Stimulated activated CD8-positive, alpha-beta memory T cell treated with anti-CD3 and anti-CD28 coated beads, Interleukin-7, amount 100 ng/mL, for 1 hour (primary cell): ENCODE data around the gene HNRNPAB.
"Not testable (repeated sequence)": the region's sequence is repeated elsewhere in the genome, so short reads cannot be mapped to it uniquely, and the experiment has no call there.

Experiments
- DNase-seq, 2 donors: peaks; one replicate each; pipeline ENCODE4 v3.0.0-alpha.2; 2020; ENCODE audit warnings: low read depth in 2 of 2

HNRNPAB gene

DNA sequence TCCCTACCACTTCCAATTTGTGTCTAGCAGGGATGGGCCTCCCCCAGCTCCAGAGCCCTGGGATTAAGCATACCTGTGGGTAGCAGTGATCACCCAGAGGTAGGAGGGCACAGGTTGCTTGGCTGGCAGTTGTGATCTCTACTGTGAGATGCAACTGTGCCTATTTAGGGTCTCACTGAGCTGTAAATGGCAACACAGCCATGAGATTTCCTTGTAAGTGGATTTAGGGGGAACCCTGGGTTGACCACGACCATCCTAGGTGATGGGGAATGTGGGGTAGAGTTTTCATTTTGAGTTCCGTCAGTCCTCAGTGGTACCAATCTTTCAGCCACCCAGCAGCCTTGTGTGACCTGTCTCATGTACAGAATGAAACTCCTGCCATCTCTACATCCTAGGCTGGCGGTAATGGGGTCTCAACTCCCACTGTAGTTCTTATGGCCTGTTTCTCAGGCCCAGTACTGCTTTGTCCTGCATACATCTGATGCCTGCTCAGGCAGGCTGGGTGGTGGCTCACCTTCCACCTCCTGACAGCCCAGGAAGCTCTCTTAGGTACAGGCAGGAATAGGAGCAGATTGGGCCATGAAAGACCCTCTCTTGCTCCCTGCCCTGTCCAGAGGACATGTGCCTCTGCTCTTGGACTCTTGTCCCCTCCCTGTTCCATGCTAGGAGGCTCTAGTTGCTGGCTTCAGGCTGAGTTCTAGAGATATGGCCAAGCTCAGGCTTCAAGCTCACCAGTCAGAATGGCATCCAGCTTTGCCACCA, 8.1 kb downstream of the HNRNPAB start:
- no peak for DNase-seq

DNA sequence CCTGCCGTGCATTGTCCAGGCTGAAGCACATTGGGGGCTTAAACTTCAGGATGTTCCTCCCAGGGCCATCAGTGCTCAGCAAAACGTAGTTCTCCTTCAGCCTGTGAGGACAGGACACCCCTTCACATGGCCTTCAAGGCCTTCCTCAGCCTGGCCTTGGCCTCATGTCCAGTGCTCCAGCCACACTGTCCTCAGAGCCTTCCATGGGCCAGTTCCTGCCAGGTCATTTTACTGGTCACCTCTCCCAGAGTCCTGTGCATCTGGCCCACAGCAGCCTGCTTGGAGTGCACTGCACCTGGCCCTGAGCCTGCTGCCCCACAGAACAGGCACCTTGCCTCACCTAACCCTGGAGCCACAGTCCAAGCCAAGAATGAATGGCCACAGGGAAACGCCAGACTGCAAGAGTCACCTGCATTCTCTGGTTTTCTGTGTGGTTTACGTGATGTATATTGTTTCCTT, 8.7 kb downstream of the HNRNPAB start:
- no peak for DNase-seq

GRCh38 chr5:178213748-178214151, 9.4 kb downstream of the HNRNPAB start:
- DNase-seq: no peak

DNA sequence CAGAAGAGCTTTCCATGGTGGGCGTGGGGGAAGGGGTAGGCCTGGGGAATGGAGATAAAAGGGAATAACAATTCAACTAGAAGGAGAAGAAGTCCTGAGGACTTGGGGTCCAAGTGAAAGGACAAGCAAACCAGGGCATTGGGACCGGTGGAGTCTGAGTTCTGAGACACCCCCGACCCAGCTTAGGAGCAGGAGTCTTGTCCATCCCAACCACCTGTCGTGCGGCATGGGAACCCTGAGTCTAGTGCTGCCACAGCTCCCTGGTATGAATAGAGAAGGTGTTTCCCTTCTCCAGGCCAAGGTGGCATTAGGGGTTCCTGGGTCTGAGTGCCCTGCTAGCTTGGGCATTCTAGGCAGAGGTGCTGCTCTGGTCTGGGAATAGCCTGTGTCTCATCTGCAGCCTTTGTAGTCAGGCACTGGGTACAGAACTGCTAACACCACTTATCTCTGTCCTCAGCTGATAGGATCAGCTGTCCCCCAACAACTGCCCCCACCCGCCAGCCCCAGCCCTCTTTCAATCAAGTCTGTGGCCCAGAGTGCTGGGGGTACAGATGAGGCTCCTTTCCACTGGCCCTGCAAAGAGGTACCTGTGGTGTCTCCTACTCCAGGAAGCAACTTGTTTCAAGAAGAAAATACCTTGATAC, 9.9 kb downstream of the HNRNPAB start:
- DNase-seq: no peak

DNA sequence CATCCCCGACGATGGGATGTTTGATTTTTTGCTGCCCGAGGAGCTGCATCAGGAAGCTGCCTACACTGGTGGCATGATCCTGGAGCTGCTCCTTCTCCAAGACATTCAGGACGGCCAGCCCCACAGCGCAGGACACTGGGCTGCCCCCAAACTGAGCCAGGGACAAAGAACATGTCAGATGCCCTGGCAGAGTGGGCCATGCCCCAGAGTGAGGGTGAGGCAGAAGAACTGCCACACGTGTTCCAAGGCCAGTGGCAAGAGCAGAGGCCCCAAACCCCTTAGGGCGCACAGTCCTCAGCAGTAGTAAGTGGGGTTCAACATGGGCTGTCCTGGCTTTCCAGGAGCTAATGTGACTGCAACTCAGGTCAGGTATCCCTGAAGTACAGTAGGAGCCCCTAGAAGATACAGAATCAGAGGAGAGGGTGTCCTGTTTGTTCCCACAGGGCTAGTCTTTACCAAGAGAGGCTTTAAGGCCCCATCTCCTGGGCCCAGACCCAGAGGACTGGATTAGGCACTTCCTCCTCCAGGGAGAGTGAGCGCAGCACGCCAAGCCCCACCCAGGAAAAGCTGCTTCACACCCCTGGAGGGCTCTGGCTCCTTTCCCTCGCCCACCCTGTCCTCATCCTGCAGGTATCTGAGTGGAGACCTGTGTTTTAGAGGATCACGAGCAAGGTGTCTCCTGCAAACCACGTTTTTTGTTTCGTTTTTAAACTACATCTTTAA, 11.1 kb downstream of the HNRNPAB start:
- DNase-seq: no peak

GRCh38 chr5:178216088-178216534, 11.8 kb downstream of the HNRNPAB start:
- no peak for DNase-seq

GRCh38 chr5:178216779-178217178, 12.4 kb downstream of the HNRNPAB start:
- DNase-seq: no peak

GRCh38 chr5:178218237-178218776, 14.0 kb downstream of the HNRNPAB start:
- no peak for DNase-seq

- no peak for DNase-seq
Observed at GRCh38 chr5:178218827-178219226, 14.5 kb downstream of the HNRNPAB start.

DNA sequence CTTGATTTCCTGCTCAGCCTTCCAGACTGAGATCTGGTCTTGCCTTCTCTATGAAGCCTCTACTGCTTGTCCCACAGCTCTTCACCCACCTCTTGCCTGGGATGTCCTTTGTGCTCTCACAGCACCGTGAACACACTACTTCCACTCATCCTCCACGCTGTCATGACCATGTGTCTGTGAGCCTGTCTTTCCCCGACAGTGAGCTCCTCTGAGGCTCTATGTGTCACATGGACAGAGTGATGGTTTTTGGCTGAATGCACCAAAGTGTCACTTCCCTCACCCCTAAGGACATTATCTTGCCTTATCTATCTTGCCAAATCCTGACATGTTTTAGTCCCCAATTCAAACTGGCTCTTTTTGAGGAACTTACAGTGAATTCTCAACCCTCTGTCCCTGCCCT, 16.9 kb downstream of the HNRNPAB start:
- DNase-seq: no peak

- DNase-seq: no peak
Observed at GRCh38 chr5:178221853-178222252, 17.5 kb downstream of the HNRNPAB start.

DNA sequence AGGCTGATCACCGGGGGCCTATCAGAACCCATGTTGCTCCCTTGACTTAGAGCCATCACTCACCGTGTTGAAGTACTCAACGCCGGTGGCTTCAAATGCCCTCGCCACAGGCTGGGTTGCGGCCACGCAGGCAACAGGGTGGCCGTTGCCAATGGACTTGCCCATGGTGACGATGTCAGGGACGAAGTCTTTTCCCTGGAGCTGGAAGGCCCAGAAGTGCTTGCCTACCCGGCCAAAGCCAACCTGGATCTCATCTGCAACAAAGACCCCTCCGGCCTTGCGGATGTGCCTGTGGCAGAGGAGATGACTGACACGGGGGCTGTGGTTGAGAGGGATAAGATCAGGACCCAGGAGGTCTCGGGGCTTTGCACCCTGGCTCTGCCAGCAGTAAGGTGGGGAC, 18.0 kb downstream of the HNRNPAB start:
- DNase-seq: no peak

DNA sequence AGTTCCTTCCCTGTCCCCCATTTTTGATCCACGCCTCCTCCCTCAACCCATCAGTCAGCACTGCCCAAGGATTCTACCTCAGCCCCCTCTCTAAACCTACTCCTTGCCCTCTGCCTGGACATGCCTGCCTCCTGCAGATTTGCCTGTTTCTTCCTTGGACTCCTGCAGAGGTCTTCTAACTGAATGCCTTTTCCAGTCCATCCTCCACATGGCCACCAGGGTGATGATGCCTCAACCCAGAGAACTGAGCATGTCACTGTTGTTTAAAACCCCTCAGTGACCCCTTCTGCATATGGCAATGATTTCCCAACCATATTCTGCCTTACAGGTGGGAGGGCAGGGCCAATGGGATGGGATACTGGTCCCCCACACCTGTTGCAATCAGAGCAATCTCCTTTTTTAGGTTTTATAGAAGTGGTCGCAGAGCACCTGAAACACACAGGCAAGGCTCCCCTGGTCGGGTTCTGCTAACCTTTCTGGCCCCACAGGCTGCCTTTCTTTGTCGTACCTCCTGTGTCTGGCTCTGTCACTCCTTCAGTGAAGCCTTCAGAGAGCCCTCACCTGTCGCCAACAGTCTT, 19.0 kb downstream of the HNRNPAB start:
- DNase-seq: no peak

- DNase-seq: no peak
Observed at GRCh38 chr5:178223828-178224335, 19.5 kb downstream of the HNRNPAB start.

DNA sequence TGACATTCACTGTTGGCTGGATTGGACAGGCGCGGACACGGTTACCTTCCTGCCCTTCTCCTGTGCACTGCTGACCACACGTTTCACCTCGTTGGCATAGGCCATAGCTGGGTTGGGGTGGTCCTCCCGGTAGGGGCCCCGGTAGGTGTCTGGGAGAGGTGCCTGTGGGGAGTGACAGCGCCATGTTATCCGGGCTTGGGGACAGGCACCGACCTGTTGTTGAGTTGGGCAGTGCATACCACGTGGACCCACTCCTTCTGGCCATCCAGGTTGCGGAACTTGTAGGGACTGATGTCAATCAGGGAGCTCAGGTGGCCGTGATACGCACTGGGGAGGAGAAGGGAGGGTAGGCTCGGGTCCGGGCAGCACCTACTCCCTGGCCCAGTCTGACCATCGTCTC, 20.1 kb downstream of the HNRNPAB start:
- no peak for DNase-seq

- no peak for DNase-seq
Observed at GRCh38 chr5:178225174-178225573, 20.8 kb downstream of the HNRNPAB start.

- no peak for DNase-seq
Observed at GRCh38 chr5:178227138-178227659, 22.9 kb downstream of the HNRNPAB start.

DNA sequence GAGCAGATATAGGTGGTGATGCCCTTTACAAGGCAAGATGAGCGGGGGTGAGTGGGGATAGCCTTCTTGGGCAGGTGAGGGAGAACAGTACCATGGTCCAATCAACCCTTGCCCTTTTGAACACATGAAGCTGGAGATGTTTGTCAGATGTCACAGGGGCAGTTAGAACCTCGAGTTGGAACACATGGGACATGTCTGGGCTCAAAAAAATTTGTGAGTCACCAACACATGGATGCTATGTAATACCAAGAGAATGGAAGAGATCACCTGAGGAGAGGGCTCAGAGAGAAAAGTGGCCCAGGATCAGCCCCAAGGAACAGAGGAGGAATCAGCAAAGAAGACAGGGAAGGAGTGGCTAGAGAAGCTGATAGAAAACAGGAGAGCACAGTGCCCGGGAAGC, 23.6 kb downstream of the HNRNPAB start:
- no peak for DNase-seq

GRCh38 chr5:178228609-178229008, 24.3 kb downstream of the HNRNPAB start:
- DNase-seq: no peak

- not testable (repeated sequence) for DNase-seq
Observed at GRCh38 chr5:178229111-178229510, 24.8 kb downstream of the HNRNPAB start.

DNA sequence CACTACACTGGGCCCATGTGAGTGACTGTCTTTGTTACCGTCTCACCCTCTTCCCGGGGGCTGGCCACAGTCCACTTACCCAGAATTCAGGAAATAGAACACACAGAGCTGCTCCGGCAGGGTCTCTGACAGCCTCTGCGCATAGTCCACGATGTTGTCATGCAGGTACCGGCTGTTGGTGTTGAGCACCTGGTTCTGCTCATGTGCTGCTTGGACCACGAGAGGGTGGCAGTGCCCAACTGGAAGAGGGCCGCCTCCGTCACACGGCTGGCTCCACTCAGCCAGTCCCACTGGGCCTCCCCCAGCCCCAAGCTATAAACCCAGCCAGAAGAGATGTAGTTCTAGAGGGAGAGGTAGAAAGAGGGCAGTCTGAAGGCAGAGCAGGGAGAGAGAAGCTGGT, 25.5 kb downstream of the HNRNPAB start:
- no peak for DNase-seq
